Hepatocyte (in vitro differentiated cells): ENCODE data around the gene RHOBTB3. TPM values are rescaled to one million over a fixed set of nuclear protein-coding genes. Genes with fewer than 3 reads are reported as not detected.

Experiments used
- DNase-seq: peaks from one replicate; pipeline ENCODE4 v3.0.0-alpha.2; 2016; ENCODE audit warnings: low spot score
- H2AFZ ChIP-seq: fragments of 200-600 bp; sonication (generic); 2 replicates; pipeline ENCODE4 v1.6.0; 2016; ENCODE audit warnings: antibody characterized with exemption, mild to moderate bottlenecking
- H3K27ac ChIP-seq: fragments of 200-600 bp; sonication (generic); 2 replicates; pipeline ENCODE4 v1.5.1; 2016; ENCODE audit warnings: mild to moderate bottlenecking
- H3K27me3 ChIP-seq: fragments of 200-600 bp; sonication (generic); 2 replicates; pipeline ENCODE4 v1.6.1; 2016
- H3K36me3 ChIP-seq: fragments of 200-600 bp; sonication (generic); replicated peaks from 2 replicates; pipeline ENCODE4 v1.5.1; 2016; ENCODE audit warnings: low read depth; ENCODE audit not compliant: insufficient read depth
- H3K4me1 ChIP-seq: fragments of 200-600 bp; sonication (generic); 2 replicates; pipeline ENCODE4 v1.5.1; 2016; ENCODE audit warnings: mild to moderate bottlenecking, moderate library complexity; ENCODE audit not compliant: insufficient read depth
- H3K4me2 ChIP-seq: fragments of 200-600 bp; sonication (generic); 2 replicates; pipeline ENCODE4 v1.6.0; 2016
- H3K4me3 ChIP-seq: fragments of 200-600 bp; sonication (generic); 2 replicates; pipeline ENCODE4 v1.5.1; 2016; ENCODE audit warnings: mild to moderate bottlenecking
- H3K79me2 ChIP-seq: fragments of 200-600 bp; sonication (generic); 2 replicates; pipeline ENCODE4 v1.6.0; 2017; ENCODE audit warnings: mild to moderate bottlenecking
- H3K9me2 ChIP-seq: fragments of 200-600 bp; sonication (generic); replicated peaks from 2 replicates; pipeline ENCODE4 v1.6.0; 2017; ENCODE audit warnings: mild to moderate bottlenecking; ENCODE audit not compliant: insufficient read depth
- H3K9me3 ChIP-seq: fragments of 200-600 bp; sonication (generic); 2 replicates; pipeline ENCODE4 v1.5.1; 2016; ENCODE audit warnings: low read depth, mild to moderate bottlenecking
- H4K20me1 ChIP-seq: fragments of 200-600 bp; sonication (generic); 2 replicates; pipeline ENCODE4 v1.6.0; 2016; ENCODE audit warnings: mild to moderate bottlenecking; ENCODE audit not compliant: insufficient read depth, poor library complexity, severe bottlenecking
- EZH2 ChIP-seq: fragments of 200-600 bp; sonication (generic); IDR thresholded peaks from 2 replicates; pipeline ENCODE4 v1.6.1; 2016; ENCODE audit warnings: antibody characterized with exemption, mild to moderate bottlenecking, borderline replicate concordance
- EZH2phosphoT487 ChIP-seq: fragments of 200-600 bp; sonication (generic); IDR thresholded peaks from one replicate; pipeline ENCODE4 v1.6.1; 2018; ENCODE audit warnings: antibody characterized with exemption, mild to moderate bottlenecking, low read depth, moderate library complexity; ENCODE audit not compliant: unreplicated experiment, severe bottlenecking
- WGBS: methylation state at CpG from one replicate; pipeline ENCODE4 v1.1.6; 2016; ENCODE audit warnings: low lambda C conversion rate; ENCODE audit errors: missing lambda C conversion rate; 5-methylcytosine and 5-hydroxymethylcytosine counted together
- polyA plus RNA-seq: library from polyadenylated mRNA; unstranded; fragments of >200 nt; fragmentation: Nextera tagmentation; extraction: Ambion mirVana; gene quantifications from 2 replicates; pipeline ENCODE4 v1.2.1, GENCODE V29; 2016
- total RNA-seq: library from RNA; depleted of rRNA; stranded (reverse); fragments of >200 nt; gene quantifications from 2 replicates; pipeline ENCODE4 v1.2.3, GENCODE V29; 2014
- TF ChIP-seq, protein P1 (sequence below): fragments of 200-600 bp; sonication (generic); IDR thresholded peaks from 2 replicates; pipeline ENCODE4 v1.5.1; 2016; ENCODE audit warnings: antibody characterized with exemption, mild to moderate bottlenecking; ENCODE audit not compliant: poor library complexity

The RHOBTB3 gene
- total and polyA plus RNA-seq, 2 experiments from 2014 or later: 91.3 to 126 TPM

- Histone ChIP-seq H3K79me2 (no peaks in the 10 kb centered on the region), H3K36me3 (no peaks in the 10 kb centered on the region), H3K9me3 (no peaks in the 10 kb centered on the region), H4K20me1 (no peaks in the 10 kb centered on the region), H3K27ac (no peak overlapping the region), H3K4me1 (peaks cover 8% of the 10 kb centered on the region), H2AFZ (no peak overlapping the region), H3K4me3 (no peak overlapping the region), H3K27me3 (no peaks in the 10 kb centered on the region), H3K4me2 (no peak overlapping the region), H3K9me2 (no peaks in the 10 kb centered on the region)
- DNase-seq: no peak
- TF ChIP-seq EZH2phosphoT487 (no peak), EZH2 (no peak)
- TF ChIP-seq, protein P1, sequence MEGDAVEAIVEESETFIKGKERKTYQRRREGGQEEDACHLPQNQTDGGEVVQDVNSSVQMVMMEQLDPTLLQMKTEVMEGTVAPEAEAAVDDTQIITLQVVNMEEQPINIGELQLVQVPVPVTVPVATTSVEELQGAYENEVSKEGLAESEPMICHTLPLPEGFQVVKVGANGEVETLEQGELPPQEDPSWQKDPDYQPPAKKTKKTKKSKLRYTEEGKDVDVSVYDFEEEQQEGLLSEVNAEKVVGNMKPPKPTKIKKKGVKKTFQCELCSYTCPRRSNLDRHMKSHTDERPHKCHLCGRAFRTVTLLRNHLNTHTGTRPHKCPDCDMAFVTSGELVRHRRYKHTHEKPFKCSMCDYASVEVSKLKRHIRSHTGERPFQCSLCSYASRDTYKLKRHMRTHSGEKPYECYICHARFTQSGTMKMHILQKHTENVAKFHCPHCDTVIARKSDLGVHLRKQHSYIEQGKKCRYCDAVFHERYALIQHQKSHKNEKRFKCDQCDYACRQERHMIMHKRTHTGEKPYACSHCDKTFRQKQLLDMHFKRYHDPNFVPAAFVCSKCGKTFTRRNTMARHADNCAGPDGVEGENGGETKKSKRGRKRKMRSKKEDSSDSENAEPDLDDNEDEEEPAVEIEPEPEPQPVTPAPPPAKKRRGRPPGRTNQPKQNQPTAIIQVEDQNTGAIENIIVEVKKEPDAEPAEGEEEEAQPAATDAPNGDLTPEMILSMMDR: no peak
Observed at GRCh38 chr5:95798545-95798944, 67.4 kb downstream of the RHOBTB3 start.

DNA sequence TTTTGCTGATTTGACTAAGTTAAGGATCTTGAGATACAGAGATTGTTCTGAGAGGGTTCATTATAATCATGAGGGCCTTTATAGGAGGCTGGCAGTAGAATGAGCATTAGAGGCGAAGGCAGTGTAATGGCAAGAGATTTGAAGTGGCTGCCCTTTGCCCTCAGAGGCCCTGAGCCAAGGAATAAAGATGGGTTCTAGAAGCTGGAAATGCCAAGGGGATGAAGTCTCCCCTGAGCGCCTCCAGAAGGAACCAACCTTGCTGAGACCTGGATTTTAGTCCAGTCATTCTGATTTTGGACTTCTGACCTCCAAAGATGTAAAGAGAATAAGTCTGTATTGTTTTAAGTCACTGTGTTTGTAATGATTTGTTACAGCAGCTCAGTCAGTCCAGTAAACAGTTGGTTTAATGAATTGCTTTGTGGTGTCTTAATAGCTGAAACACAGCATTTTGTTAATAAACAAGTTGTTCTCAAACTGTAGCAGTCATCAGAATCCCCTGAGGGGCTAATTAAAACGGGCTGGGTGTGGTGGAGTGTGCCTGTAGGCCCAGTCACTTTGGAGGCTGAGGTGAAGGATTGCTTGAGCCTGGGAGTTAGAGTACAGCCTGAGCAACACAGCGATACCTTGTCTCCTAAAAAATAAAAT, 68.2 kb downstream of the RHOBTB3 start:
- Histone ChIP-seq H3K27me3 (no peaks in the 10 kb centered on the region), H3K4me1 (peaks cover 11% of the 10 kb centered on the region), H3K9me3 (no peaks in the 10 kb centered on the region), H3K4me2 (no peak overlapping the region), H3K36me3 (no peaks in the 10 kb centered on the region), H2AFZ (no peak overlapping the region), H3K79me2 (no peaks in the 10 kb centered on the region), H4K20me1 (no peaks in the 10 kb centered on the region), H3K4me3 (no peak overlapping the region), H3K9me2 (no peaks in the 10 kb centered on the region), H3K27ac (no peak overlapping the region)
- no peak for DNase-seq
- TF ChIP-seq EZH2phosphoT487 (no peak), EZH2 (no peak)
- TF ChIP-seq, protein P1: no peak
- WGBS: 95% methylated on average over 4 of the region's 4 CpGs

DNA sequence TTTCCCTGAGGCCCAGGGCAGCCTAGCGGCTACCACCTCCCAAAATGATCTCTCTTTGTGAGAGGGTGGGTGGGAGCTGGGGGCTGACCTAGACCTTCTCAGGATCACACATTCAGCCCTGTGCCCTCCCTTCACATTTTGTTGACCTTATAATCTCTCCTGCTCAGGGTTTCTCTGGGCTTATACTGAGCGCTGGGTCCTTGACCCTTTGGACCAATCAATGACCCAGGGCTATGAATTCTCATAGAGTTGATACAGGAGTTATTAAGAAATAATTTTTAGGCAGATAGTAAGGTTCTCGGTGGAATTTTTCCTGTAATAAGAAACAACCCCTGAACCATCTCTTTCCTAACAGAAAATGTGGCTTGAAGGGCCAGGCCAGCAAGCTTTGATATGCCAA, 69.4 kb downstream of the RHOBTB3 start:
- Histone ChIP-seq H3K4me1 (peaks cover 12% of the 10 kb centered on the region), H3K9me2 (no peaks in the 10 kb centered on the region)

More for the DNA sequence above, 69.4 kb downstream of the RHOBTB3 start:
- DNase-seq: no peak
- no peak overlapping the region for H2AFZ ChIP-seq
- WGBS: 98% methylated on average over 3 of the region's 3 CpGs
- TF ChIP-seq, protein P1: no peak
- TF ChIP-seq EZH2phosphoT487 (no peak), EZH2 (no peak)
- H3K27me3 ChIP-seq: no peaks in the 10 kb centered on the region
- H3K79me2 ChIP-seq: no peaks in the 10 kb centered on the region
- H3K9me3 ChIP-seq: no peaks in the 10 kb centered on the region
- no peaks in the 10 kb centered on the region for H3K36me3 ChIP-seq
- H4K20me1 ChIP-seq: no peaks in the 10 kb centered on the region
- no peak overlapping the region for H3K4me3 ChIP-seq
- H3K27ac ChIP-seq: no peak overlapping the region
- no peak overlapping the region for H3K4me2 ChIP-seq
